HK-2 (cell line): Measurements from ENCODE around the gene SLFN12L.
"Not testable (repeated sequence)": the region's sequence is repeated elsewhere in the genome, so short reads cannot be mapped to it uniquely, and the experiment has no call there.

ENCODE experiments used
- DNase-seq: peaks from one replicate; pipeline ENCODE4 v3.0.0-alpha.2; 2018; ENCODE audit not compliant: unreplicated experiment

The SLFN12L gene

DNA sequence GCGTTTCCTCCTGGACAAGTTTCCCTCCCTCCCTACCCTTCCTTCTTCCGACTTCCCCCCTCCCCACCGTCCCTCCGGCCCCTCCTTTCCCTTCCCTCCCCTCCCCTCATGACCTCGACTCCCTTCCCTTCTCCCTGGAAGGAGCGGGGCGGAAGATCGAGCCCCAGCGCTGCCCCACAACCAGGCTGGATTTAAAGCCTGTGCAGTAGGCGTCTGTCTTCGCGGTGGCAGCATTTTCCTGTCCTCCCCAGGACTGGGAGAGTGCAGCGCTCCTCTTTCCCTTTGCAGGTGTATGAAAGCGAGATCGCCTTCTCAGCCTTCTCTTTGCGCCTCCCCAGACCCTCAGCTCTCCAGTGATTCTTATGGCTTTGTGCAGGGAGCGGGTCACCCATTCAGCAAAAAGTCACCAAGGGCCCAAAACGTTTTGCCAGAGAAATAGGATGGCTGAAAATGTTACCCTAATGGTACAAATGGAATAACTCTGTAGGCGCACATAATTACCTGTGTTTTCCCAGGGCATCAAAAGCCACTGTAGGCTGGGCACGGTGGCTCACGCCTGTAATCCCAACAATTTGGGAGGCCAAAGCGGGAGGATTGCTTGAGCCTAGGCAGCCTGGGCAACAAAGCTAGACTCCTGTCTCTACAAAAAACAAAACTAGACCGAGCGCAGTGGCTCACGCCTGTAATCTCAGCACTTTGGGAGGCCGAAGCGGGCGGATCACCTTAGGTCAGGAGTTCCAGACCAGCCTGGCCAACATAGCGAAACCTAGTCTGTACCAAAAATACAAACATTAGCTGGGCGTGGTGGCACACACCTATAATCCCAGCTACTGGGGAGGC lies 40.8 kb downstream of the SLFN12L start:
- no peak for DNase-seq

DNA sequence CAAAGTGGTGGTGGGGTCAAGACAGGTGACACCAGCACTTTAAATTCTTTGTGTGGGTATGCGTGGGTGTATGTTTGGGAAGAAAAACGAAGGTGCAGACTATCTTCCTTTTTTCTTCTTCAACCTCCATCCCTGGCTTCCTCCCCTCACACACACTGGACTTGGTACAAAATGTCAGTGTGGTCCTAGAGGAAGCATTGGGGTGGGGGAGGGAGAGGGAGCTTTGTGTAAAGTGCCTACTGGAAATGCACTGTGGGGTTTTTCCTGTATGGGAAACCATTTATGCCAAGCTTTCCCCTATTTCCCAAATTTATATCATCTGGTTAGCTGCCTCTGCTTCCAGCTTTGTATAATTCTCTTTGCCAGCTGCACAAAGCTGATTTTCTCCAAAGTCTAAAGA lies 44.4 kb downstream of the SLFN12L start:
- no peak for DNase-seq

DNA sequence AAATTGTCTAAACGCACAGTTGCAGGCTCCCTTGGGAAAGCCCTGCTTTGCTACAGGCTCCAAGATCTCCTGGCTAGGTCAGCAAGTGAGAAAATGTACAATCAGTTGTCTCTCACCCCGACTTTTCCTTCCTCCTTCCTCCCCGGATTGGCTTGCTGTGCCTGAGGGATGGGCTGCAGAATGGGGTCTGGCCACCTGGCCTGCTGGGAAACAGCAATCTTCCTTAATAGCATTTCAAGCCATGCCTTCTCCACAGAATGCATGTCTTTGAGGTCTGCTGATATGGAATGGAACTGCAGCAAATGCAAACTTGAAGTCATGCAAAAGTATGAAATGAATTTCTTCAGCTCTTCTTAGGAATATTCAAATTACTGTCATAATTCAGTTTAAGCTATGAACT lies 46.1 kb downstream of the SLFN12L start:
- no peak for DNase-seq

DNA sequence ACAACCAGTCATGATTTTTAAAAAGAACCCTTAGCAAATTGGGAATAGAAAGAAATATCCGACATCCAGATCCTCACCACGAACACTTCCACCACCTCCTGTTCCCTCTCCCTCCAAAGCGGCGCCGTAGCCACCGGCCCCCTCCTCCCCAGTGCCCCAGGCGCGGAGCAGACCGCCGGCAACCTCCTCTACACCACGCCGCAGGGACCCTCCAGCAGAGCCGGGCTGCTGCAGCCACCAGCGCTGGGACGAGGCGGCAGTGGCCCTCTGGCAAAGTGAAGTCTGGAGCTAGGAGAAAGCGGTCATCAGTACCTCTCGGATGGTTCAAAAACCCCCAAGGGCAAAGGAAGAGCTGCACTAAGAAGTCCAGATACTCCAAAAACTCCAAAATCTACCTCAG lies 47.5 kb downstream of the SLFN12L start:
- no peak for DNase-seq

DNA sequence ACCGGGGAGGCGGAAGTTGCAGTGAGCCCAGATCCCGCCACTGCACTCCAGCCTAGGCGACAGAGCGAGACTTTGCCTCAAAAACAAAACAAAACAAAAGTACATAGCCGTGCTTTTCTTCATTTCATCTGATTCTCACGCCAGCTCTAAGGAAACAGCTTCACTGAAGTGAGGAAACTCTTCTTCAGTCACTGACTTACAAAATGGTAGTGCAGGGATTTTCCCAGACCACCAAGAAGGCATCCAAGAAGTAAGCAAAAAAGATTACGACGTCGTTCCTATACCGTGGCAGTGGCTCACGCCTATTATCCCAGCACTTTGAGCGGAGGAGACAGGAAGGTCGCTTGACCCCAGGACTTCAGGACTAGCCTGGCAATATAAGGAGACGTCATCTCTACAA lies 48.5 kb downstream of the SLFN12L start:
- DNase-seq = no peak

DNA sequence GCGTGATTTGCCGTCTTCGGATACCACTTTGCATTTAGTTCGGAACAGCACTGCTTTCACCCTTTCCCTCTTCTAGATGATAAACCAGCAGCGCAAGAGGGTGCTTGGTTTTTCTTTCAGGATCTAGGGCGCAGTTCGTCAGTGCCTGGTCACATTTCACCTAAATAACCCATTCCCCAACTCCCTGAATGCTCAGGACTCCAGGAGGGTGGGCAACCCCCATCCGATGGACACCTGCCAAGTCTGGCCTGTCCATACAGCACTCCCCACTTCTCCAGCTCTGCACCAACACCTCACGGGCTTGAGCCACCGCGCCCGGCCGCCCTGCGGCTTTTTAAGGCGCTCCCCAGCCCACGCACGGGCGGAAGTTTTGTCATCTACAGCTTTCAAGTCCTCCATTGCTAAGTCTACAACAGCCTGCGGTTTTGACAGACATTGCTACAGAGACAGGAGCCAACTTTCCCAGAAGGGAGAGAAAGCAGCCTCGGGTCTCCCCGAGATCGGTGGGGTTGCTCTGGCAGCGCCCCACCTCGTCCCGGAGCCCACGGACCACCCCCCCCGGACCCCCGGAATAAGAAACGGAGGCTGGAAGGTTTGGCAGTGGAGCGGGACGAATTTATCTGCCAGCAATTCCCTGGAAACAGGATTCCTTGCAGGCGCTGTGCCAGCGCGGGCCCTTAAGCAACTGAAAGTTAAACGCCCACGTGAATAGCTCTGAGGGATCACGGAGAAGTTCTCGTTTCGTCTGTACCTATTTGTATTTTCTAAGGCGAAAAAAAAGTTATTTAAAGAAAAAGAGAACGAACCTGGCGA lies 50.4 kb downstream of the SLFN12L start:
- DNase-seq = peak; percentile 49

DNA sequence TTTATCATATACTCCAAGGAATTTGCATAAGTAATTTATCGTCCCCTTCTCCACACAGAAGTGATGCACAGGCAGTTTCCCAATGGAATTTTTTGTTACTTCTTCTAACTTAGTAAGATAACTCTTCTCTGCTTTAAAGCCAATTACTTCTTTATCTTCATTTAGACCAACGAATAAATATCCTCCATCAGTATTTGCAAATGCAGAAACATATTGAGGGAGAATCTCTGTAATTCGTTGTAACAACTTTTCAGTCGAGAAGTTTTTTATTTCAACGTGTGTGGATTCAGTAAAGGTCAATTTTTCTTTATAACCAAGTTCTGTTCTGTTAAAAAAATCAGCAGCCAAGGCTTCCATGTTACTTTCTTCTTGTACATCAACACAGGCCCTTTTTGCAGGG lies 58.2 kb downstream of the SLFN12L start:
- no peak for DNase-seq

DNA sequence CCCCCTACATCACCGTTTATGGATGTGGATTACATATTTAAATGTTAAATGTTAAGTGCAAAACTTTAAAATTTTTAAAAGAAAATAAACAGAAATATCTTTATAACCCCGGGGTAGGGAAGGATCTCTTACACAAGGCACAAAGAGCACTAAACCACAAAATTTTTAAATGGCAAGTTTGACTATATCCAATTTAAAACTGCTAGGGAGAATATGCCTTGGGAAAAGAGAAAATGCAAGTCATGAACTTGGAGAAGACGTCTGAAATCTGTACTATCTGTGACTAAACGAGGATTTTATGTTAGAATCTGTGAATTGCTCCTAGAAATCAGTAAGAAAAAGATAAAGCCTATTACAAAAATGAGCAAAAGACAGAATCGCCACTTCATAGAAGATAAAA lies 60.2 kb downstream of the SLFN12L start:
- DNase-seq = no peak

DNA sequence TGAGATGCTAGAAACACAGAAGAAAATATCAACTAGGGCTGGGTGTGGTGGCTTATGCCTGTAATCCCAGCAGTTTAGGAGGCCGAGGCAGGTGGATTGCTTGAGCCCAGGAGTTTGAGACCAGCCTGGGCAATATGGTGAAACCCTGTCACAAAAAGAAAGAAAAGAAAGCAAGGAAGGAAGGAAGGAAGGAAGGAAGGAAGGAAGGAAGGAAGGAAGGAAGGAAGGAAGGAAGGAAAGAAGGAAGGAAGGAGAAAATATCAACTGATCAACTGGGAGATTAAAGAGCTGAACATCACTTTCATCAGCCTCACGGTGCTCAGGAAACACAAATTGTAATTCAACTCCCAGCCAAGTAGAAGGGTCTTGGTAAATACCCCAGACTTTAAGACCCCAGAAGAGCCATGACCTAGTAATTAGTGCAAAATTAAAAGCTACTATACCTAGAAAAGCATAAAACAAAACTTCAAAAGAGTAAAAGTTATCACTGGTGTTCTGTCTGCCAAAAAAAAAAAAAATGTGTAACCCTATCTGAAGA lies 61.1 kb downstream of the SLFN12L start:
- DNase-seq = no peak

DNA sequence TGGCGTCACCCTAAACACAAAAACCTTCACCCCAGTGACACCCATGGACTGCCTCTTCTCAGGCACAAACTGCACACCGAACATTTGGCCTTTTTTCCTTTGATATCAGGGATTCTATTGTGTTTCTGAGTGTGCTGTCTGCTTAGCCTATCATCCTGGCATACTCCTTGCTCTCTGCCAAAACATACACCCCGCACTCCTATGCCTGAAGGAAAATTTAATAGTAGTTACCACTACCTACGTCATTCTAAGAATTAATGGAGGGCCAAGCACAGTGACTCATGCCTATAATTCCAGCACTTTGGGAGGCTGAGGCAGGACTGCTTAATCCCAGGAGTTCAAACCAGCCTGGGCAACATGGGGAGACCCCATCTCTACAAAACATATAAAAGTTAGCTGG lies 69.0 kb downstream of the SLFN12L start:
- no peak for DNase-seq

DNA sequence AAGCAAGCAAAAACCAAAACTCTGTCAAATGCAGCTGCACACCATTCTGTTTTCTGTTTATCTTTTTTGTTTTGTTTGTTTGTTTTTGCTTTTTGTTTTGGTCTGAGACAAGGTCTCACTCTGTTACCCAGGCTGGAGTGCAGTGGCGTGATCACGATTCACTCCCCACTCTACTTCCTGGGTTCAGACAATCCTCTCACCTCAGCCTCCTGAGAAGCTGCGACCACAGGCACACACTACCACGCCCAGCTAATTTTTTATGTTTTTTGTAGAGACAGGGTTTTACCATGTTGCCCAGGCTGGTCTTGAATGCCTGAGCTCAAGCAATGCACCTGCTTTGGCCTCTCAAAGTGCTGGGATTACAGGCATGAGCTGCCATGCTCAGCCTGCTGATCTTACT lies 69.7 kb downstream of the SLFN12L start:
- no peak for DNase-seq

DNA sequence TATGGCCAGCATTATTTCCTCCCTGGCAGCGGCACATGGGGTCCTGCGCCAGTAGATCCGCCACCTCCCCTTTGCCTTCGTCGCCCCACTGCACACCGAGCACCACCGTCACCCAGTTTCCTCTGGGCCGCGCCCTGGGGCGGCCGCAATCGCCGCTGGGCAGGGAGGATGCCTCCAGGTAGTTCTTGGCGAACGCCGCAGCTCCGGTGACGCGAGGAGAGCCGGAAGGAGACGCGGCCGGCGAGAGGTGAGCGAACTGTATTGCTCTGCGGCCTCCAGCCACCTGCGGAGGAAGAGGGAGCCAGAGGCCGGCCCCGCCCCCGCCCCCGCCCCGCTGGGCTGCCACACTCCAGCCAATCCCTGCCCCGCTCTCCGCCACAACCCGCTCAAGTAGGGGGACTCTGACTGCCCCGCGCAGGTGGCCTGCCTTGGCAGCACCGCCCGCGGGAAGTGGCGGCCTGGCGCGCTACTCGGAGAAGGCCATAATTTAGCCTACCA lies 77.1 kb downstream of the SLFN12L start:
- DNase-seq = peak; percentile 69

DNA sequence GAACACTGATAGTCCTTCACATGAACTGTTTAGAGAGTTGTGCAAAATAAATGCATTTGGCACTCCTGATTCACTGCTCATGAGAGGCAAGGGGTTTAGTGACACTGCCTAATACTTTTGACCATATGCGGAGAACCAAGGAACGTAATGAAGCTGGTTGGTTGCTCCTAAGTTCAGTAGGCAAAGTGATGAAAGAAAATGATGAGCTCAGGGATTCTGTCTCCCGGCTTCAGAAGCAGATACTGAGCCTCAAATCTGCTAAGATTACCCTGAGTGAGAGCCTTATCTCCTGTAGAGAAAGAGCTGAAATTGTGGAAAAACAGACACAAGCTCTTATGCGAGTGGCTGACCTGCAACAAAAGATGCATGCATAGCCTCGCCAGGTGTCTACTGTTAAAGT lies 83.4 kb downstream of the SLFN12L start:
- DNase-seq = not testable (repeated sequence)

DNA sequence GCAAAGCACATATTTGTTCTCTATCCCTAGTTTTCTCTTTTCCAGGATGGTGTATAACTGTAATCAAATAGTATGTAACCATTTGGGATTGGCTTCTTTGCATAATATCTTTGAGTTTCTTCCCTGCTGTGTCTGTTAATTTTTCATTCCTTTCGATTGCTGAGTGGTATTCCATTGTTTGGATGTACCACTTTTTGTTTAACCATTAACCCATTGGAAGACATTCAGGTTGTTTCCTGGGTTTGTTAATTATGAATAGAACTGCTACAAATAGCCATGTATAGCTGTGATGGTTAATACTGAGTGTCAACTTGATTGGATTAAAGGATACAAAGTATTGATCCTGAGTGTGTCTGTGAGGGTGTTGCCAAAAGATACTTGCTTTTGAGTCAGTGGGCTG lies 84.3 kb downstream of the SLFN12L start:
- DNase-seq = no peak

DNA sequence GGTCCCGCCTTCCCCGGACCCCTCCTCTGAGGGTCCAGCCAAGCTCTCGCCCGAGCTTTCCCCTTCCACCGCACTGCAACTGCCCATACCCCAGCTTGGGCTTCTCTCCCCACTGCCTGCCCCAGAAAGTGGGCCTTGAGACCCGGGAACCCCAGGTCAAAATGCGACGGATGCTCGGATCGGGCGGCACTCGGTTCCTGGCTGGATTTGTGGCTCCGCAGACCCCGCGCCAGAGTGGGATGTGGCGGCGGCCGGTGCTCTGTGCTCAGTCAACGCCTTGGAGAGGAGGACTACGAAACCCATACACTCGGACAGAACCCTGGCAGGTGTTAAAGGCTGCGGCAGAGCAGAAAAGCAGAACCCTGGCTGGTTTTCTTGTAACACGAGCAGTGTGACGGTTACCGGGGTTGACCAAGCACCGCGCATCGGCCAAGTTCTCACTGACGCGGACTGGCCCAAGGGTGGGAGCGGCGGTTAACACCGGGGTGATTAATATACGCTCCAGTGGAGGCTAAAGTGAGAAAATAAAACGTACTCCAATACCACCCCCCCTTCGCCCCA lies 88.0 kb downstream of the SLFN12L start:
- peak; percentile 46 for DNase-seq

DNA sequence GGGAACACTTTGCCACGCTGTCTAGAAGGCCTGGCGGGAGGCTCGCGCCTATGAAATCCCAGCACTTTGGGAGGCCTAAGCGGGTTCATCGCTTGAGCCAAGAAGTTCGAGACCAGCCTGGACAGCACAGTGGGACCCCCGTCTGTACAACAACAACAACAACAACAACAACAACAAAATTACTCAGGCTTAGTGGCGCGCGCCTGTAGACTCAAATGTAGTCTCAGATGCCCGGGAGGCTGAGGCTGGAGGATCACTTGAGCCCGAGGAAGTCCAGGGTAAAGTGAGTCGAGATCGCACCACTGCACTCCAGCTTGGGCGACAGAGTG lies 88.6 kb downstream of the SLFN12L start:
- DNase-seq = no peak

DNA sequence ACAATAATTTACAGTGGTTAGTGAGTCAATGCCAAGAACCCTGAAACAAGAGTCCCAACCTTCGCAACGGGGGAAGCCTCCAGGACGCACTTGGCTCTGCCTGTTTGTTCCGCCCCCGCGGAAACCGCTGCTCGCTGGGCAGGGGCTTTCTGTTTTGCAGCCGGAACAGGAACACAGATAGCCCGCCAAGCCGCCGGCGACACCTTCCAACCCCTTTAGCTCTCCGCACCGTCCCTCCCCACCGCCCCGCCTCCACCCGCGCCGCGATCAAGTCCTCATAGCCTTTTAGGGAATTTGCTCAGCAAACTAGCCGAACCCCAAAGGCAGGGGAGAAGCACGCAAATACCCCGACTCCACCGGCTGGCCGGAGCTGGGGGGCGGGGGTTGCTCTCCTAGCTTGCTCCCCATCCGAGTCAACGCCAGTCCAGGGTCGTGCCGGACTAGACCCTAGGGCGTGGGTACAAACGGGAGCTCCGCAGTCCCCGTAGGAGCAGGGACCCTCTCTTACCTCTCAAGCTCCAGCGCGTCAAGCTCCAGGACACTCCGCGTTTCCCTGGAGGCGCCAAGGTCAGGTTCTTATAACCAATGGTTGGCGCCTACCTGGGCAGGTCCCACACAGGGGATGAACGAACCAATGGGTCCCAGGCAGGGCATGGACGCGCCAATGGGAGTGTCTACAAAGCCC lies 89.1 kb downstream of the SLFN12L start, which contains the start of gene SLFN13:
Gene SLFN13 (minus strand): TSS at position 553 of the 685 bp plus-strand sequence. CDS start 3,086 bp downstream, outside the sequence.
- DNase-seq = peak; percentile 93

DNA sequence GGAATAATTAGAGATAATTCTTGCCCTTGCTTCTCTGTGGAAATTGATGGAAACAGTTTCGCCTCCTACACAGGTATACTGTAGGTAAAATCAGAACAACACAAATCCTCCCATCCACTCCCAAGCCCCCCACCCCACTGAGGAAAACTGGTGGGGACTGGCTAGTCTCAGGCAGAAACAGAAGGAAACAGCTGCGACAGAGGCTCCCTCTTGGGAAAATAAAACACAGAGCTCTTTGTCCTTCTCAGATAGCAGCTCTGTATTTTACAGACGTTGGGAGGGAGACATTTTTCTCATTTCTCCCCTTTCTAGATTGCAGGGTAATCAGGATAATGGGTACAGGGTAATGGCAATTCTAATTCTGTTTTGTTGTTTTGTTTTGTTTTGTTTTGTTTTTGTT lies 90.0 kb downstream of the SLFN12L start:
- DNase-seq = no peak

DNA sequence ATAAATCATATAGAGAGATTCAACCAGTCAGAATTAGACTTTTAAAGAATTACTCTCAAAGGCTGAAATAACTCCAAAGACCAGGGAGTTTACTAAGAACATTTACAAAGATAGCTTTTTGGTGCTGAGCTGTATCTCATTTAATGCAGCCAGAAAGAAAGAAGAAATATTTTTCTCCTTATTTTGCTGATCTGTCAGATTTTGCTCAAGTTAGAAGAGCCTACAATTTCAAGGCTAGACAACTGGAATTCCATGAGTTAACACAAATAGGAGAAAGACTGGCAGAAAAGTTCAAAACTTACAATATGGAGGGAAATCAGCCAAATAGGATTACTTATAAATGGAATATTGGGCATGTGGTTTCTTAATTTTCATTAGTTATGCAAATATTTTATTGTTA lies 99.0 kb downstream of the SLFN12L start:
- DNase-seq = no peak

DNA sequence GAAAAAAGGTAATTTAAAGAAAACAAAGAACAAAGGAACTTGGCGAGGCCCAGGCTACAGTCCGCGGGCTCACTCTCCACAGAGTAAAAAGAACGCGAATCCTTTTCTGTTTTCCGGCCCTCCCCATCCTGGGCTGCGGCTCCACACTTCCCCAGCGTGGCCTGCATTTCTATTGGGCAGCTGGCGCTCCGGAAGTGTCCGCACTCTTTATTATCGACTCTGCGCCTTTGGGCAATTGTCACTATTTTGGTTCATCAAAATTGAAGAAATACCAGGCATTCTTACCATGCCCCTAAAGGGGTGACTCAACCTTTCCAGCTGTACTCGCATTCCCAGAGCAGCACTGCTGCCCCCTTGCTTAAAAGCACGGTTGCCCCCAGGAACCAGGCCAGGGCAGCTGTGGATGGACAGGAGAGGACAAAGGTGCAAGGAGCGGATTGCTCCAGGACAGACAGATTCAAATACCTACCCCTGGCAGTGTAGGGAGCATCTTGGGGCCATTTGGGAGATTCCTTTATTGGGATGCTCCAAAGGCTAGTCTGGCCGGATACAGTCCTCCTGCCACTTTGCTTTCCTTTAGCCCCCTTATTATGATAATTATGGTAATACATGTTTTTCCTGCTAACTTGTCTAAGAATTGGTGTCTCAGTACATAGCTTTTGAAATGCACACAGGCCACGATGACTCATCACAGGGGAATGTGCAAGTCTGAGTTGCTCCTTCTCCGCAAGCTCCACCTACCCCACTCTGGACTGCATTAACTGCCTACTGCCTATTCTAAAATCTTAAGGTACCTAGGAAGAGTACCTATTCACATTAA lies 104.2 kb downstream of the SLFN12L start:
- DNase-seq = peak; percentile 82
